Psoas muscle (tissue), 8 donors: ENCODE results near the gene SUCLG1. TPM values are rescaled to one million over a fixed set of nuclear protein-coding genes. Genes with fewer than 3 reads are reported as not detected.

Experiments used
- ATAC-seq, 4 donors: fragments of 200-7000 bp; cut with Tn5 transposase; one replicate each; pipeline ENCODE4 v1.9.1; 2020; ENCODE audit warnings: moderate library complexity in 3 of 4, mild to moderate bottlenecking in 2 of 4
- DNase-seq, 2 donors: peaks; one replicate each; pipeline ENCODE4 v3.0.0-alpha.2; 2020
- H3K27ac ChIP-seq: fragments of 200-600 bp; one replicate; pipeline ENCODE4 v1.8.0; 2022
- H3K27me3 ChIP-seq, 3 donors: fragments of 200-600 bp in 1 of 3; one replicate each; pipeline versions ENCODE4 v1.6.1 to v1.8.0; 2013 to 2022; ENCODE audit warnings: low read length in 2 of 3, mild to moderate bottlenecking in 2 of 3, moderate library complexity in 1 of 3; ENCODE audit not compliant: insufficient read depth in 3 of 3
- H3K36me3 ChIP-seq, 2 donors: fragments of 200-600 bp in 1 of 2; one replicate each; pipeline versions ENCODE4 v1.6.1 to v1.8.0; 2013 to 2022; ENCODE audit warnings: low read depth in 1 of 2, mild to moderate bottlenecking in 1 of 2, moderate library complexity in 1 of 2; ENCODE audit not compliant: insufficient read depth in 1 of 2
- H3K4me1 ChIP-seq: fragments of 200-600 bp; one replicate; pipeline ENCODE4 v1.8.0; 2022
- H3K4me3 ChIP-seq: fragments of 200-600 bp; one replicate; pipeline ENCODE4 v1.8.0; 2022; ENCODE audit warnings: mild to moderate bottlenecking
- H3K9me3 ChIP-seq: fragments of 200-600 bp; one replicate; pipeline ENCODE4 v1.8.0; 2022
- WGBS, 3 donors: extraction: QIAGEN DNeasy Blood & Tissue Kit; methylation state at CpG; one replicate each; pipeline versions ENCODE4 v1.1.6 to v1.1.7; 2013; 5-methylcytosine and 5-hydroxymethylcytosine counted together
- intact Hi-C, 2 donors: fragments of 100-400 bp; cut with DNase I; formaldehyde crosslinking; loops; one replicate each; pipeline versions ENCODE4 v1.11.0 to v1.14.2; 2022
- long read RNA-seq, 2 donors: library from polyadenylated mRNA; unstranded; transcript quantifications; one replicate each; pipeline ENCODE4 v2.0.0, GENCODE V29; 2021
- polyA plus RNA-seq, 3 donors: library from polyadenylated mRNA; stranded (reverse); fragments of 200-250 nt; gene quantifications; one replicate each; pipeline ENCODE4 v1.2.3, GENCODE V29; 2013
- total RNA-seq, 4 donors: library from RNA; stranded (reverse); fragmentation: NEBNext Ultra II Directional in 2 of 4; extraction: Animal tissue kit (Norgen Biotek cat#: 25700) in 2 of 4; gene quantifications; one replicate each; pipeline versions ENCODE4 v1.2.1 to v1.2.4, GENCODE V29; 2021 to 2023
- TF ChIP-seq, protein P1 (sequence below): fragments of 200-600 bp; IDR thresholded peaks from one replicate; pipeline ENCODE4 v1.8.0; 2022; ENCODE audit warnings: antibody characterized with exemption
- donor health status: healthy with polysubstance abuse.
- donor health status: DM: no; HTN: no; CAD: no; lungs with moderate emphysema.
- donor health status: Bipolar disorder and iron deficiency.
- donor health status: healthy.
- donor health status: DM: yes; HTN: yes; CAD: no.
- donor health status: DM: no; HTN: no; CAD: no.
- donor health status: DM: no; HTN: no; CAD: no.
- donor health status: DM: yes; HTN: yes; CAD: no.

SUCLG1 gene
- 100 to 1,000 TPM; 112 to 175 (median 128) TPM for total RNA-seq
- polyA plus RNA-seq = 100 to 1,000 TPM; 164 to 184 (median 180) TPM
- long read RNA-seq, donor 1, transcript SUCLG1-201 (9 exons, 1,475 nt) = major isoform, 87 of 92 reads
- long read RNA-seq, donor 1, partial matches to known transcripts = 3 of 92 reads
- long read RNA-seq, donor 1, other reads (novel, unspliced or antisense) = 1 of 92 reads
- long read RNA-seq, donor 2, transcript SUCLG1-201 (9 exons, 1,475 nt) = major isoform, 193 of 206 reads
- long read RNA-seq, donor 2, partial matches to known transcripts = 2 of 206 reads
- long read RNA-seq, donor 2, other reads (novel, unspliced or antisense) = 10 of 206 reads

DNA sequence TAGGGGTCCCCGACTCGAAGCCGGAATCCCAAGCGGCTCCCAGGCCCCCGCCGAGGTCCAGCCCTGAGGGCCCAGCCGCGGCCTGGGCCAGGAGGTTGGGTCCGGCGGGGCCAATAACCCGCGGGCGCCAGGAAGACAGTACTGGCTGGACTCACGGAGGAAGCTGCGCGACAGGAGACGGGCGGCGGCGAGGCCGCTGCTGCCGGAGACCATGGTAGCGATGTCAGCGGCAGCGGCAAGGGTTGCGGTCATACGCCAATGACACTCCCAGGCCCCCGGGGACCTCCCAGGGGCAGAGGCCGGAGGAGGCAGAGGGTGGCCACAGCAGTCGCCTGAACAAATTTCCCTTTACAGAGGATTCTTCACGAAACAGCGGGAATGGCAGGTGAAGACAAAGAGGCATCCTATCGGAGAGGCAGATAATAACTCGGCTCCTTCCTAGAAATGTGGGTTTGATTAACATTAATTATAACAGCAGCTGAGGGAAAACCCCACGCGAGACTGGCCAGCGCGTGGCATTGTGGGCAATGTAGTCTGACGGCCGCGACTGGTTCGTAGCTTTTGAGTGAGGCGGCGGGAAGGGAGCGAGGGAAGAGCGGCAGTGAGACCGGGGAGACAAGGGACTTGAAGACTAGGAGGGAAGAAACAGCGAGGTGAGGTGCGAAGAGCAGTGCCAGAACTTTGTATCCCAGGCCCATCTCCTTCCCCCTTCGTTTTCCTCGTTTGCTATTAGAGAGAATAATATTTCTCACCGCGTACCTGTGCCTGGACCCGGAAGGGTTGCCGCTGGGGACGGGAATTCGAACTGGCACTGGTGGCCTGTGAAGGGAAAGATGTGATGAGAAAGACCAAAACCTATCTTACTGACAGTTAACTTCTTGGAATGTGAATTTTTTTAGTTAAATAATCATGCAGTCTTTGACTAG is at the start of gene SUCLG1:
SUCLG1 (minus strand) TSS at position 263 of the 926 bp plus-strand sequence; CDS start at position 252, 11 bp downstream.
- WGBS, 3 donors = 0 to 1% (median 0%) methylated on average over 56 to 57 of the region's 57 CpGs
- H3K9me3 ChIP-seq = no peaks in the 10 kb centered on the region
- peaks cover 28% of the 10 kb centered on the region for H3K4me1 ChIP-seq
- peak; percentile 89 to 94 for DNase-seq
- intact Hi-C loops = no loop called here
- H3K27me3 ChIP-seq = no peaks in the 10 kb centered on the region
- peak within 1 kb of the TSS; percentile 94 for H3K4me3 ChIP-seq
- no peaks in the 10 kb centered on the region for H3K36me3 ChIP-seq
- peak within 1 kb of the TSS; percentile 90 for H3K27ac ChIP-seq
- ATAC-seq = peak; percentile 97 to 99 (median 98)
- TF ChIP-seq, protein P1, sequence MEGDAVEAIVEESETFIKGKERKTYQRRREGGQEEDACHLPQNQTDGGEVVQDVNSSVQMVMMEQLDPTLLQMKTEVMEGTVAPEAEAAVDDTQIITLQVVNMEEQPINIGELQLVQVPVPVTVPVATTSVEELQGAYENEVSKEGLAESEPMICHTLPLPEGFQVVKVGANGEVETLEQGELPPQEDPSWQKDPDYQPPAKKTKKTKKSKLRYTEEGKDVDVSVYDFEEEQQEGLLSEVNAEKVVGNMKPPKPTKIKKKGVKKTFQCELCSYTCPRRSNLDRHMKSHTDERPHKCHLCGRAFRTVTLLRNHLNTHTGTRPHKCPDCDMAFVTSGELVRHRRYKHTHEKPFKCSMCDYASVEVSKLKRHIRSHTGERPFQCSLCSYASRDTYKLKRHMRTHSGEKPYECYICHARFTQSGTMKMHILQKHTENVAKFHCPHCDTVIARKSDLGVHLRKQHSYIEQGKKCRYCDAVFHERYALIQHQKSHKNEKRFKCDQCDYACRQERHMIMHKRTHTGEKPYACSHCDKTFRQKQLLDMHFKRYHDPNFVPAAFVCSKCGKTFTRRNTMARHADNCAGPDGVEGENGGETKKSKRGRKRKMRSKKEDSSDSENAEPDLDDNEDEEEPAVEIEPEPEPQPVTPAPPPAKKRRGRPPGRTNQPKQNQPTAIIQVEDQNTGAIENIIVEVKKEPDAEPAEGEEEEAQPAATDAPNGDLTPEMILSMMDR = no peak

DNA sequence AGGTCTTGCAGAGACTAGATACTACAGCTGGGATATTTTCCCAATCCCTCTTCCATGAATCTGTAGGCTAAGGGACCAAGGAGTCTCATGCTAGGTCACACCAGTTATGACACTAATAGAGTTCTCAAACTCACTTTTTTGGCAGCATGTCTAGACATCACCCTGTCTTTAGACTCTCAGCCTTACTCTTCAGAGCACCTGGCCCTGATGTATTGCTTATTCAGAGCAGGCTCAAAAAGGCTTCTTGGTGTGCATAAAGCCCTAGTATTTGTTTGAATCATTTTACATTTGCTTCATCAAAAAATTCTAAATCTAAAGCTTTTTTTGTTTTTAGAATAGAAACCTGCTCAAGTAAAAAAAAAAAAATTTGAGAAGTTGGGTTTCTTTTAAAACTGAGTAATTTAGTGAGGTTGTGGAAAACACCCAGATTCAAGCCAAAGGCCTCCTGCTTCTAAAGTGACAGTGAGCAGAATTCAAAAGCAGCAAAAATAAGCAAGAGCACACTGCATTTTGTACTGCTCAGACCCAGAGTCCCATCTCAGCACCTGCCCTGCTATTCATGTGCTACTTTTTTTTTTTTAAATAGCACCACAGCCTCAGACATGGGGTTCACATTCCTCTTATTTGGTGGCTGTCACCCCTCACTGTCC is 39.2 kb upstream of the SUCLG1 start:
- Histone ChIP-seq H3K27ac (no peak overlapping the region), H3K4me1 (no peaks in the 10 kb centered on the region), H3K27me3 (no peaks in the 10 kb centered on the region), H3K4me3 (no peak overlapping the region), H3K9me3 (no peaks in the 10 kb centered on the region), H3K36me3 (no peaks in the 10 kb centered on the region)
- no peak for ATAC-seq
- TF ChIP-seq, protein P1 = no peak
- DNase-seq = no peak
- intact Hi-C loops = loop anchor here (5.0 to 10.0 kb wide), 3 partner anchors 137 to 797 kb away; partner anchors contain the start of gene TRABD2A (in 1 of the 2)

DNA sequence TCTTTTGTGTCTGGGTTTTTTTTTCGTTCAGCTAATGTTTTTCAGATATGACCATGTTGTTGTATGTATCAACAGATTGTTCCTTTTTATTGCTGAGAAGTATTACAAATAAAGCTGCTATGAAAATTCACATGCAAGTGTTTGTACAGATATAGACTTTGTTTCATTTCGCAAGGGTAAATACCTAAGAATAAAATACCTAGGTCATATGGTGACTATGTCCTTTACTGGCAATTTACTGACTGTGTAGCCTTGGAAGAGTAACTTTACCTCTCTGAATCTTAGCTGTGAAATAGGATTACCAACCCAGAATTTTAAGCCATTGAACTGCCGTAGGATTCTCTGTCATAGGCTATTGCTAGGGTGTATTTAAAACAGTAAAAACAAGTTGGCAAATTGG is 38.2 kb upstream of the SUCLG1 start:
- Histone ChIP-seq H3K4me1 (no peaks in the 10 kb centered on the region), H3K27me3 (no peaks in the 10 kb centered on the region), H3K27ac (no peak overlapping the region), H3K36me3 (no peaks in the 10 kb centered on the region), H3K9me3 (no peaks in the 10 kb centered on the region), H3K4me3 (no peak overlapping the region)
- DNase-seq (no peak), ATAC-seq (no peak)
- 91 to 95% (median 93%) methylated on average over 3 of the region's 3 CpGs for WGBS, 3 donors
- intact Hi-C loops = loop anchor here (2.0 to 10.0 kb wide), 4 partner anchors 138 to 798 kb away; partner anchors contain the start of gene TRABD2A (in 1 of the 2)
- TF ChIP-seq, protein P1 = no peak

DNA sequence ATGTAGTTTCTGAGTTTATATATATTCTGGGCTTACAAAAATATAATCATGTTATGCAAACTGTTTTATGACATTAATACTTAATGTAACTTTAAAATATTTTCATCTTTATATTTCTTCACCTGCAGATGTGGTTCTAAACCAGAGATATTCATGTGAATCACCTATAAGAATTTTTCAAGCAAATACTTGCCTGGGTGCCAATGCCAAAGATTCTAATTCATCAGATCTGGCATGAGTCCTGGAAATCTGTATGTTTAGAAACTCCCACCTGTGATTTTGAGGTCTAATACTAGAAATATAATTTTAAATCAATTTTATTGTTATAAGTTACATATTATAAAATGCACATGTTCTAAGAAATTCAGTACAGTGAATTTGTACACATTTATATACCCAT is 37.3 kb upstream of the SUCLG1 start:
- no peak for ATAC-seq
- no peaks in the 10 kb centered on the region for H3K36me3 ChIP-seq
- no peaks in the 10 kb centered on the region for H3K4me1 ChIP-seq
- H3K9me3 ChIP-seq = no peaks in the 10 kb centered on the region
- TF ChIP-seq, protein P1 = no peak
- H3K27ac ChIP-seq = no peak overlapping the region
- no peak overlapping the region for H3K4me3 ChIP-seq
- DNase-seq = no peak
- no peaks in the 10 kb centered on the region for H3K27me3 ChIP-seq
- intact Hi-C loops = loop anchor here (2.0 to 10.0 kb wide), 4 partner anchors 138 to 798 kb away; partner anchors contain the start of gene TRABD2A (in 1 of the 2)
